Panc1 (cell line): ENCODE measurements around the gene ADIG.

Experiments
- CTCF ChIP-seq: fragments of 450-650 bp; IDR thresholded peaks from 2 replicates; pipeline ENCODE4 v1.5.1; 2017; ENCODE audit warnings: mild to moderate bottlenecking
- TCF7L2 ChIP-seq: IDR thresholded peaks from 2 replicates; pipeline ENCODE4 v1.6.1; 2011; ENCODE audit warnings: mild to moderate bottlenecking, low read depth, low read length, inconsistent platforms

- TF ChIP-seq CTCF (no peak), TCF7L2 (no peak)
Observed at GRCh38 chr20:38537176-38537575, 43.8 kb upstream of the ADIG start.
